SK-N-SH (cell line): Measurements from ENCODE around the gene APC. TPM values are rescaled to one million over a fixed set of nuclear protein-coding genes. Genes with fewer than 3 reads are reported as not detected.
A peak's percentile ranks its signal among the peaks of the same experiment; 100 is the strongest.

Experiments used
- CTCF ChIA-PET: fragments of 300-600, 350-600 bp; formaldehyde crosslinking; extraction: SDS; loops from one replicate; lab custom pipeline; 2021; lab: Yijun Ruan, JAX
- POLR2A ChIA-PET: fragments of 350-600 bp; sonication (Branson Sonifier 250); formaldehyde crosslinking; extraction: SDS; loops from one replicate; lab custom pipeline; 2020; ENCODE audit warnings: antibody characterized with exemption, inconsistent platforms; lab: Yijun Ruan, JAX
- DNase-seq: peaks from one replicate; pipeline ENCODE4 v3.0.0; 2012
- H2AFZ ChIP-seq: fragments of 200-600 bp; sonication (generic); 2 replicates; pipeline ENCODE4 v1.8.1; 2016; ENCODE audit warnings: antibody characterized with exemption, mild to moderate bottlenecking, low read depth
- H3F3A ChIP-seq: fragments of 200-600 bp; sonication (generic); replicated peaks from 2 replicates; pipeline ENCODE3; 2016; ENCODE audit warnings: antibody characterized with exemption, mild to moderate bottlenecking; ENCODE audit not compliant: insufficient read depth
- H3K27ac ChIP-seq, 2 experiments: fragments of 200-500 bp in 1 of 2; fragments of 200-600 bp in 1 of 2; sonication (Bioruptor generic) in 1 of 2; sonication (generic), shearing (Covaris generic) in 1 of 2; 2 replicates each; pipeline versions ENCODE4 v1.5.1 to v1.6.1; 2014 to 2016; ENCODE audit warnings: low read depth in 2 of 2, inconsistent platforms in 1 of 2, low read length in 1 of 2, mild to moderate bottlenecking in 1 of 2, mixed read lengths in 1 of 2
- H3K27me3 ChIP-seq: fragments of 200-600 bp; sonication (generic), shearing (Covaris generic); 2 replicates; pipeline ENCODE4 v1.6.1; 2016; ENCODE audit warnings: mixed run types; ENCODE audit not compliant: insufficient read depth
- H3K36me3 ChIP-seq, 2 experiments: fragments of 200-500 bp in 1 of 2; fragments of 200-600 bp in 1 of 2; sonication (Bioruptor generic) in 1 of 2; sonication (generic) in 1 of 2; replicated peaks in 1 of 2; 2 replicates each; pipeline versions ENCODE3 to v1.5.1; 2014 to 2016; ENCODE audit warnings: low read length in 1 of 2, mild to moderate bottlenecking in 1 of 2; ENCODE audit not compliant: insufficient read depth in 2 of 2, control insufficient read depth in 1 of 2
- H3K4me1 ChIP-seq, 2 experiments: fragments of 200-500 bp in 1 of 2; fragments of 200-600 bp in 1 of 2; sonication (Bioruptor generic) in 1 of 2; sonication (generic), shearing (Covaris generic) in 1 of 2; 2 replicates each; pipeline versions ENCODE4 v1.5.1 to v1.6.1; 2014 to 2016; ENCODE audit warnings: low read depth in 1 of 2, low read length in 1 of 2, mixed run types in 1 of 2; ENCODE audit not compliant: insufficient read depth in 2 of 2, control insufficient read depth in 1 of 2
- H3K4me2 ChIP-seq: fragments of 200-600 bp; sonication (generic), shearing (Covaris generic); 2 replicates; pipeline ENCODE4 v1.6.1; 2017; ENCODE audit warnings: mixed run types
- H3K4me3 ChIP-seq, 2 experiments: fragments of 200-500 bp in 1 of 2; fragments of 200-600 bp in 1 of 2; sonication (Bioruptor generic) in 1 of 2; sonication (generic), shearing (Covaris generic) in 1 of 2; 2 replicates each; pipeline versions ENCODE4 v1.5.1 to v1.8.1; 2014 to 2016; ENCODE audit warnings: low read depth in 2 of 2, inconsistent platforms in 1 of 2, low read length in 1 of 2, mild to moderate bottlenecking in 1 of 2, mixed read lengths in 1 of 2, moderate library complexity in 1 of 2
- H3K79me2 ChIP-seq: fragments of 200-600 bp; sonication (generic); 2 replicates; pipeline ENCODE4 v1.8.1; 2017; ENCODE audit warnings: mild to moderate bottlenecking; ENCODE audit not compliant: insufficient read depth
- H3K9ac ChIP-seq: fragments of 200-600 bp; sonication (generic); 2 replicates; pipeline ENCODE4 v1.6.1; 2017; ENCODE audit warnings: mixed run types
- H3K9me2 ChIP-seq: fragments of 200-600 bp; sonication (generic); 2 replicates; pipeline ENCODE4 v1.6.1; 2017; ENCODE audit warnings: mixed run types
- H3K9me3 ChIP-seq: fragments of 200-600 bp; sonication (generic); 2 replicates; pipeline ENCODE4 v1.6.1; 2017; ENCODE audit warnings: mixed run types, mild to moderate bottlenecking, moderate library complexity
- H4K20me1 ChIP-seq: fragments of 200-600 bp; sonication (generic); 2 replicates; pipeline ENCODE4 v1.6.1; 2017; ENCODE audit warnings: mild to moderate bottlenecking, mixed run types; ENCODE audit not compliant: insufficient read depth
- CHD2 ChIP-seq: fragments of 150-350 bp; IDR thresholded peaks from 2 replicates; pipeline ENCODE4 v1.6.1; 2018; ENCODE audit warnings: low read length; ENCODE audit not compliant: partially characterized antibody
- ELF1 ChIP-seq: IDR thresholded peaks from 2 replicates; pipeline ENCODE4 v1.4.0; 2012
- EP300 ChIP-seq, 2 experiments: IDR thresholded peaks; 2 replicates each; pipeline versions ENCODE4 v1.4.0 to v1.6.1; 2012; ENCODE audit warnings: borderline replicate concordance in 1 of 2, low read depth in 1 of 2, low read length in 1 of 2
- EZH2phosphoT487 ChIP-seq: fragments of 200-600 bp; sonication (generic); IDR thresholded peaks from 2 replicates; pipeline ENCODE4 v1.6.1; 2017; ENCODE audit warnings: low read depth, mixed run types, mild to moderate bottlenecking, antibody characterized with exemption, moderate library complexity, borderline replicate concordance
- FOSL2 ChIP-seq: IDR thresholded peaks from 2 replicates; pipeline ENCODE4 v1.4.0; 2012; ENCODE audit warnings: low read depth, mild to moderate bottlenecking, moderate library complexity, borderline replicate concordance
- GABPA ChIP-seq: IDR thresholded peaks from 2 replicates; pipeline ENCODE4 v1.4.0; 2012; ENCODE audit warnings: low read depth, mild to moderate bottlenecking
- MAX ChIP-seq: IDR thresholded peaks from 2 replicates; pipeline ENCODE4 v1.4.0; 2012; ENCODE audit warnings: low read depth
- MXI1 ChIP-seq: IDR thresholded peaks from 2 replicates; pipeline ENCODE4 v1.6.1; 2012; ENCODE audit warnings: mild to moderate bottlenecking, low read depth, low read length, improper control_type of control experiment
- NFIC ChIP-seq: IDR thresholded peaks from 2 replicates; pipeline ENCODE4 v1.4.0; 2012; ENCODE audit warnings: borderline replicate concordance
- NRF1 ChIP-seq: IDR thresholded peaks from 2 replicates; pipeline ENCODE4 v1.6.1; 2012; ENCODE audit warnings: low read depth, mild to moderate bottlenecking, low read length
- PBX3 ChIP-seq: IDR thresholded peaks from 2 replicates; pipeline ENCODE4; 2012
- POLR2AphosphoS5 ChIP-seq: IDR thresholded peaks from 2 replicates; pipeline ENCODE4 v1.6.1; 2012; ENCODE audit warnings: low read depth, low read length
- REST ChIP-seq: IDR thresholded peaks from 2 replicates; pipeline ENCODE4 v1.6.1; 2012; ENCODE audit warnings: mild to moderate bottlenecking, low read depth, low read length, moderate library complexity
- SIN3A ChIP-seq: IDR thresholded peaks from 2 replicates; pipeline ENCODE4 v1.6.1; 2012; ENCODE audit warnings: low read depth, mild to moderate bottlenecking, low read length, moderate library complexity, borderline replicate concordance
- SMC3 ChIP-seq: IDR thresholded peaks from 2 replicates; pipeline ENCODE4 v1.6.1; 2012; ENCODE audit warnings: low read depth, low read length, improper control_type of control experiment
- TAF1 ChIP-seq: IDR thresholded peaks from 2 replicates; pipeline ENCODE4 v1.6.1; 2012; ENCODE audit warnings: low read depth, mild to moderate bottlenecking, low read length, moderate library complexity, borderline replicate concordance
- TCF12 ChIP-seq: IDR thresholded peaks from 2 replicates; pipeline ENCODE4 v1.4.0; 2012
- USF1 ChIP-seq: IDR thresholded peaks from 2 replicates; pipeline ENCODE4 v1.4.0; 2012; ENCODE audit warnings: low read depth, borderline replicate concordance
- USF2 ChIP-seq: fragments of 150-350 bp; IDR thresholded peaks from 2 replicates; pipeline ENCODE4 v1.6.1; 2017; ENCODE audit warnings: antibody characterized with exemption, low read length, low read depth, borderline replicate concordance
- WGBS: methylation state at CpG from one replicate; pipeline ENCODE4 v1.1.6; 2017; ENCODE audit warnings: low lambda C conversion rate; 5-methylcytosine and 5-hydroxymethylcytosine counted together
- polyA plus RNA-seq, 3 experiments: library from polyadenylated mRNA; depleted of rRNA; stranded (reverse); fragments of >200 nt; gene quantifications; 2 replicates each; pipeline ENCODE4 v1.2.3, GENCODE V29; 2012

The APC gene
- polyA plus RNA-seq, 1 of the 3 experiments (the other 2 are of a cell fraction): 5.1 TPM

- H3K9ac ChIP-seq: no peak overlapping the region
- ChIA-PET CTCF (interaction anchor here (1.2 to 1.4 kb wide), 2 partner anchors 45 to 59 kb away, joined by 3 to 4 read pairs; no protein-coding TSS in a partner anchor), POLR2A (no interaction called here)
- no peaks in the 10 kb centered on the region for H3K36me3 ChIP-seq
- H2AFZ ChIP-seq: no peak overlapping the region
- H3K79me2 ChIP-seq: no peaks in the 10 kb centered on the region
- no peak overlapping the region for H3K4me3 ChIP-seq
- H4K20me1 ChIP-seq: no peaks in the 10 kb centered on the region
- H3F3A ChIP-seq: peaks cover 6% of the 10 kb centered on the region
- H3K27ac ChIP-seq: no peak overlapping the region
- TF ChIP-seq FOSL2 (no peak), CHD2 (no peak), SMC3 (no peak)
- TF ChIP-seq, all 33 proteins: peak for 0
- 75% methylated on average over 2 of the region's 2 CpGs for WGBS
- Histone ChIP-seq H3K9me3 (no peaks in the 10 kb centered on the region), H3K4me1 (no peaks in the 10 kb centered on the region), H3K9me2 (no peaks in the 10 kb centered on the region), H3K4me2 (no peak overlapping the region), H3K27me3 (no peaks in the 10 kb centered on the region)
- no peak for DNase-seq
Measured at GRCh38 chr5:112697833-112698232, 39.9 kb upstream of the APC start.

- Histone ChIP-seq H4K20me1 (no peaks in the 10 kb centered on the region), H3K9ac (no peak overlapping the region), H3K9me3 (no peaks in the 10 kb centered on the region), H3K9me2 (no peaks in the 10 kb centered on the region), H3K4me1 (peaks cover 18 to 23% of the 10 kb centered on the region in 2 experiments; a peak in 3 of 4 replicates), H3K27me3 (no peaks in the 10 kb centered on the region), H3K4me3 (no peak overlapping the region), H3K4me2 (peak overlapping the region; percentile 9; the same call in 1 of the 2 replicates), H3K36me3 (no peaks in the 10 kb centered on the region), H3F3A (peaks cover 22% of the 10 kb centered on the region), H2AFZ (no peak overlapping the region), H3K79me2 (peaks cover 13% of the 10 kb centered on the region), H3K27ac (peak overlapping the region; percentile 57 to 77)
- no peak for DNase-seq
- WGBS: 54% methylated on average over 7 of the region's 7 CpGs
- ChIA-PET CTCF (interaction anchor here (1.0 to 2.9 kb wide), 4 partner anchors 12 to 54 kb away, joined by 3 to 12 read pairs (median 6); no protein-coding TSS in a partner anchor), POLR2A (no interaction called here)
- TF ChIP-seq USF2 (no peak), PBX3 (peak; percentile 64), ELF1 (no peak), USF1 (no peak), NFIC (peak; percentile 88), TCF12 (peak; percentile 56; the same call in 1 of the 2 replicates), POLR2AphosphoS5 (no peak), MXI1 (no peak), SIN3A (no peak), NRF1 (no peak), GABPA (no peak), EZH2phosphoT487 (no peak), TAF1 (no peak), REST (no peak), MAX (0 out of 2 replicates have a peak, but pooled peaks have one; percentile 12), EP300 (IDR thresholded peaks at IDR 0.05; ENCODE audit: borderline replicate concordance in 1 of 2, low read depth in 1 of 2, low read length in 1 of 2) (no peak)
Measured at GRCh38 chr5:112703866-112704820, 33.5 kb upstream of the APC start.
